ENCODE measurements around the gene SYTL3. TPM values are rescaled to one million over a fixed set of nuclear protein-coding genes. Genes with fewer than 3 reads are reported as not detected.

Gene SYTL3
- total RNA-seq, 6 donors from 2014 or later, result 10.3 to 28.3 (median 20.0) TPM

DNA sequence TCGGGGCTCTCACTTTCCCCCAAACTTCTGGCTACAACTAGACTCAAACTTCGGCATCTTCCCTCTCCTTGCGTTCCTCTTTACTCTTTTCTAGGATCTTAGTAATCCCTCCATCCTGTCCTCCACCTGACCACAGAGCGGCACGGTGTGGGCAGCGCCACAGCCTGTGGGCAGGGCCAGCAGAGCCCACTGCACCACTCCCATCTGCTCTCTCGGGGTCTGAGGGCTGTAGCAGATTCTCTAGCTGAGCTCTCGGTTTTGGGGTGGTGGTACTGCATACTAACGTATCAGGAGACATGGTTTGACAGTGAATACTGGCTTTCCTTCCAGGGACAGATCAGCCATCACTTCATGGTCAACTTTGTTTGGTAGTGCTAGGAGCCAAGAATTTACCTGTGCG is 111.9 kb downstream of the SYTL3 start:
- TF ChIP-seq POLR2A (IDR thresholded peaks at IDR 0.05) (no peak), POLR2AphosphoS5 (IDR thresholded peaks at IDR 0.05) (no peak), EP300 (IDR thresholded peaks at IDR 0.05) (no peak)
- TF ChIP-seq, protein P1, sequence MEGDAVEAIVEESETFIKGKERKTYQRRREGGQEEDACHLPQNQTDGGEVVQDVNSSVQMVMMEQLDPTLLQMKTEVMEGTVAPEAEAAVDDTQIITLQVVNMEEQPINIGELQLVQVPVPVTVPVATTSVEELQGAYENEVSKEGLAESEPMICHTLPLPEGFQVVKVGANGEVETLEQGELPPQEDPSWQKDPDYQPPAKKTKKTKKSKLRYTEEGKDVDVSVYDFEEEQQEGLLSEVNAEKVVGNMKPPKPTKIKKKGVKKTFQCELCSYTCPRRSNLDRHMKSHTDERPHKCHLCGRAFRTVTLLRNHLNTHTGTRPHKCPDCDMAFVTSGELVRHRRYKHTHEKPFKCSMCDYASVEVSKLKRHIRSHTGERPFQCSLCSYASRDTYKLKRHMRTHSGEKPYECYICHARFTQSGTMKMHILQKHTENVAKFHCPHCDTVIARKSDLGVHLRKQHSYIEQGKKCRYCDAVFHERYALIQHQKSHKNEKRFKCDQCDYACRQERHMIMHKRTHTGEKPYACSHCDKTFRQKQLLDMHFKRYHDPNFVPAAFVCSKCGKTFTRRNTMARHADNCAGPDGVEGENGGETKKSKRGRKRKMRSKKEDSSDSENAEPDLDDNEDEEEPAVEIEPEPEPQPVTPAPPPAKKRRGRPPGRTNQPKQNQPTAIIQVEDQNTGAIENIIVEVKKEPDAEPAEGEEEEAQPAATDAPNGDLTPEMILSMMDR (IDR thresholded peaks at IDR 0.05), result no peak
- Histone ChIP-seq H3K4me1 (no peaks in the 10 kb centered on the region), H3K9me3 (no peaks in the 10 kb centered on the region), H3K27ac (no peak overlapping the region), H3K36me3 (peaks cover 12 to 49% (median 26%) of the 10 kb centered on the region in 4 donors), H3K27me3 (no peaks in the 10 kb centered on the region), H3K4me3 (no peak overlapping the region)
- ATAC-seq (ENCODE audit: low FRiP score in 2 of 2), result no peak
- peak in 1 of 2 donors; percentile 54 for DNase-seq
- WGBS, 2 donors, result 95 to 96% methylated on average over 10 of the region's 10 CpGs

DNA sequence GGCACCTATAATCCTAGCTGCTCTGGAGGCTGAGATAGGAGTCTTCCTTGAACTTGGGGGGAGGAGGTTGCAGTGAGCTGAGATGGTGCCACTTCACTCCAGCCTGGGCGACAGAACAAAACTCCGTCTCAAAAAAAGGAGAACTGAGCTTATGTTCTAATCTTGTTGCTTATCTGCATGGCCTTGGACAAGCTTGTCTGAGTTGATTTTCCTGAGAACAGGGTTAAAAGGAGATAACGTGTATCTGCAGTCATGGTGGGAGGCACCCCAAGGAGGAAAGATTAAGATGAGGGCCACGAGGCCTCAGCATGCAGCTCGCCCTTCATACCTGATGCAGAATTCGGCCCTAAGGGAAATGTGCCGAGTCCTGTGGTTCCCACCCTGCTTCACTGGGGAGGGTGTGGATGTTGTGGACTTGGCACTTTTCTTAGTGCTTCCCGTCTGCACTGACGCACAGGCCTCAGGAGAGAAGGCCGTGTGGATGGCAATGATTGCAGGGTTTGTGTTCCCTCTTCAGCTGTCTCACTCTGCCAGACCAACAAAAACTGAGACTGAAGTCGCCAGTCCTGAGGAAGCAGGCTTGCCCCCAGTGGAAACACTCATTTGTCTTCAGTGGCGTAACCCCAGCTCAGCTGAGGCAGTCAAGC is 113.1 kb downstream of the SYTL3 start:
- no peaks in the 10 kb centered on the region for H3K9me3 ChIP-seq
- H3K36me3 ChIP-seq, result peaks cover 24 to 51% (median 38%) of the 10 kb centered on the region in 4 donors
- no peak overlapping the region for H3K4me3 ChIP-seq
- H3K27ac ChIP-seq, result peak overlapping the region in 1 of 4 donors; percentile 10
- WGBS, 2 donors, result 84% methylated on average over 11 to 12 of the region's 12 CpGs
- ATAC-seq (ENCODE audit: low FRiP score in 2 of 2) (peak in 1 of 2 donors; percentile 44), DNase-seq (no peak)
- H3K27me3 ChIP-seq, result no peaks in the 10 kb centered on the region
- no peaks in the 10 kb centered on the region for H3K4me1 ChIP-seq
- TF ChIP-seq POLR2AphosphoS5 (IDR thresholded peaks at IDR 0.05) (peak in 1 of 2 donors; percentile 13), POLR2A (IDR thresholded peaks at IDR 0.05) (no peak), EP300 (IDR thresholded peaks at IDR 0.05) (no peak)
- TF ChIP-seq, protein P1 (IDR thresholded peaks at IDR 0.05), result no peak

DNA sequence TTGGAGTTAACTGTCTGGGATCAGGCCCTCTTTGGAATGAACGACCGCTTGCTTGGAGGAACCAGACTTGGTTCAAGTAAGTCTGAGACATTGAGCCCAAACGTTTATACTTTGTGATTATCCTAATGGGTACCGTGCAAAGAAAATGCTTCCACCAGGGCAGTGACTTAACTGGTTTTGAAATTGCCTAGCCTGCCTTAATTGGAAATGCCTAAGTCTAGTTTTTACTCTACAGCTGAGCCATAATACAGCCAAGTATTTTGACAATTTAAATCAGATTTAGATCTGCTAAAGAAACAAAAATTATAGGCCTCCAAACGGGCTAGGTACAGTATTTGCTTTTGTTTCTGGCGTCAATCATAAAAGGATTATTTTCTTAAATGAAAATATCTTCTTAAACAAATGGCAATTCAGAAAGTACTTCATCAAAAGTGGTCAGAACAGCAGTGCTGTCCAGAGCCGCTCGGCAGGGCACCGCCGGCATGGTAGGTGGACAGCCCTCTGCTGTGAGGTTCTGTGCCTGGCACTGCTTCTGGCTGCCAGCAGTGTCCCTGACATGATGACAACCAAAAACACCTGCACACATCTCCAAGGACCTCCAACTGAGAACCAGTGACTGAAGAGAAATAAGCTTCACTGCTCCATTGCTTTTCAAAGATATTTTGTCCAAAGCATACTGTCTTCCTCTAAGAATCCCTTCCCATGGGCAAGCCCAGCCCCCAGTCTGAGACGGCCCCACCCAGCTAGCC is 113.8 kb downstream of the SYTL3 start:
- Histone ChIP-seq H3K9me3 (no peaks in the 10 kb centered on the region), H3K27ac (peak overlapping the region in 1 of 4 donors; percentile 10), H3K36me3 (peaks cover 31 to 58% (median 45%) of the 10 kb centered on the region in 4 donors), H3K4me3 (no peak overlapping the region), H3K27me3 (no peaks in the 10 kb centered on the region), H3K4me1 (no peaks in the 10 kb centered on the region)
- DNase-seq, result peak in 1 of 2 donors; percentile 59
- no peak for ATAC-seq (ENCODE audit: low FRiP score in 2 of 2)
- 56 to 85% methylated on average over 11 of the region's 11 CpGs for WGBS, 2 donors
- TF ChIP-seq POLR2AphosphoS5 (IDR thresholded peaks at IDR 0.05), result peak in 1 of 2 donors; percentile 29
- TF ChIP-seq EP300 (IDR thresholded peaks at IDR 0.05), result no peak

DNA sequence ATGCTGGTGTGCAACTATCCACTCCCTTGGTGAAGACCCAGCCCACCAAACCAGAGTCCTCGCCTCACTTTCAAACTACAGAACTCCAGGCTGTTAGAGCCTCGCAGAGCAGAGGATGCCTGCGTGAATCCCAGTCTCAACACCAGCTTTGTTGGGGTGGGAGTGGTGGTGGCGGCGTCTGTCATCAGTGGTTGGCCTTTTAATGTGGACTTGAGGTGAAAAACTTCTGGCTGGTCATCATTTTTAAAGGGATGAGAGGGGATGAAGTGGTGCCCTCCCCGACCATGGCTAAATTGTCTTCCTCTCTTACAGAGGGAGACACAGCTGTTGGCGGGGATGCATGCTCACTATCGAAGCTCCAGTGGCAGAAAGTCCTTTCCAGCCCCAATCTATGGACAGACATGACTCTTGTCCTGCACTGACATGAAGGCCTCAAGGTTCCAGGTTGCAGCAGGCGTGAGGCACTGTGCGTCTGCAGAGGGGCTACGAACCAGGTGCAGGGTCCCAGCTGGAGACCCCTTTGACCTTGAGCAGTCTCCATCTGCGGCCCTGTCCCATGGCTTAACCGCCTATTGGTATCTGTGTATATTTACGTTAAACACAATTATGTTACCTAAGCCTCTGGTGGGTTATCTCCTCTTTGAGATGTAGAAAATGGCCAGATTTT is 114.5 kb downstream of the SYTL3 start:
- no peak for ATAC-seq (ENCODE audit: low FRiP score in 2 of 2)
- no peak for DNase-seq
- Histone ChIP-seq H3K4me3 (no peak overlapping the region), H3K36me3 (peaks cover 38 to 61% (median 52%) of the 10 kb centered on the region in 4 donors), H3K27ac (no peak overlapping the region), H3K9me3 (no peaks in the 10 kb centered on the region), H3K27me3 (no peaks in the 10 kb centered on the region), H3K4me1 (no peaks in the 10 kb centered on the region)
- 92 to 93% methylated on average over 11 to 14 of the region's 14 CpGs for WGBS, 2 donors
- no peak for TF ChIP-seq POLR2AphosphoS5 (IDR thresholded peaks at IDR 0.05)
- TF ChIP-seq, protein P1 (IDR thresholded peaks at IDR 0.05), result no peak
- TF ChIP-seq POLR2A (IDR thresholded peaks at IDR 0.05), result no peak
- TF ChIP-seq EP300 (IDR thresholded peaks at IDR 0.05), result no peak

DNA sequence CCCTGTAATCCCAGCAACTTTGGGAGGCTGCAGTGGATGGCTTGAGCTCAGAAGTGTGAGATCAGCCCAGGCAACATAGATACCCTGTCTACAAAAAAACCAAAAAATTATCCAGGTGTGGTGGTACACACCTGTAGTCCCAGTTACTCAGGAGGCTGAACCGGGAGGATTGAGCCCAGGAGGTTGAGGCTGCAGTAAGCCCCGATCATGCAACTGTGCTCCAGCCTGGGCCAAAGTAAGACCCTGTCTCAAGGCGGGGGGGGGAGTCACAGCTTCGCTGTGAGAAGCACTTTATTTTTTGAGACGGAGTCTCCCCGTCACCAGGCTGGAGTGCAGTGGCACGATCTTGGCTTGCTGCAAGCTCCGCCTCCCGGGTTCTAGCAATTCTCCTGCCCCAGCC is 115.1 kb downstream of the SYTL3 start:
- Histone ChIP-seq H3K4me1 (no peaks in the 10 kb centered on the region), H3K27me3 (no peaks in the 10 kb centered on the region)
- no peak for ATAC-seq (ENCODE audit: low FRiP score in 2 of 2)

More for the DNA sequence above, 115.1 kb downstream of the SYTL3 start:
- Histone ChIP-seq H3K36me3 (peaks cover 44 to 68% (median 58%) of the 10 kb centered on the region in 4 donors), H3K27ac (no peak overlapping the region), H3K9me3 (no peaks in the 10 kb centered on the region), H3K4me3 (no peak overlapping the region)
- WGBS, 2 donors, result 91 to 95% methylated on average over 4 to 9 of the region's 9 CpGs
- TF ChIP-seq POLR2A (IDR thresholded peaks at IDR 0.05) (no peak), EP300 (IDR thresholded peaks at IDR 0.05) (no peak), POLR2AphosphoS5 (IDR thresholded peaks at IDR 0.05) (no peak)
- TF ChIP-seq, protein P1 (IDR thresholded peaks at IDR 0.05), result no peak
- DNase-seq, result no peak

Measured in upper lobe of left lung (tissue), 6 donors.